HepG2 (cell line): ENCODE data around the gene RRP36. TPM values are rescaled to one million over a fixed set of nuclear protein-coding genes. Genes with fewer than 3 reads are reported as not detected.

ENCODE experiments used
- BCL6 ChIP-seq: IDR thresholded peaks from 2 replicates; pipeline ENCODE4 v1.6.1; 2016; ENCODE audit warnings: missing genetic modification reagents, missing compliant biosample characterization
- ELK4 ChIP-seq: sonication (generic); formaldehyde crosslinking; IDR thresholded peaks from 2 replicates; pipeline ENCODE4 v1.9.0; 2021; ENCODE audit warnings: missing genetic modification reagents, borderline replicate concordance
- HES4 ChIP-seq: sonication (generic); formaldehyde crosslinking; IDR thresholded peaks from 2 replicates; pipeline ENCODE4 v1.9.0; 2021; ENCODE audit warnings: mild to moderate bottlenecking, missing genetic modification reagents, borderline replicate concordance
- HOXA7 ChIP-seq: sonication (generic); formaldehyde crosslinking; IDR thresholded peaks from 2 replicates; pipeline ENCODE4 v1.8.1; 2022; ENCODE audit warnings: mild to moderate bottlenecking, missing genetic modification reagents, moderate library complexity
- IKZF4 ChIP-seq: sonication (generic); formaldehyde crosslinking; IDR thresholded peaks from 2 replicates; pipeline ENCODE4 v1.5.1; 2020; ENCODE audit warnings: borderline replicate concordance, mild to moderate bottlenecking, low read depth, missing genetic modification reagents; ENCODE audit errors: not compliant biosample characterization
- MEF2D ChIP-seq: sonication (generic); formaldehyde crosslinking; IDR thresholded peaks from 2 replicates; pipeline ENCODE4 v1.5.1; 2020; ENCODE audit warnings: mild to moderate bottlenecking, missing genetic modification reagents
- REPIN1 ChIP-seq: sonication (generic); formaldehyde crosslinking; IDR thresholded peaks from 2 replicates; pipeline ENCODE4 v1.8.0; 2022; ENCODE audit warnings: missing genetic modification reagents, low read depth, mild to moderate bottlenecking, borderline replicate concordance
- RFXAP ChIP-seq: sonication (generic); formaldehyde crosslinking; IDR thresholded peaks from 2 replicates; pipeline ENCODE4 v1.4.0; 2020; ENCODE audit warnings: missing genetic modification reagents, borderline replicate concordance
- SNRNP70 ChIP-seq: fragments of 200-400 bp; formaldehyde crosslinking; IDR thresholded peaks from 2 replicates; pipeline ENCODE4 v1.6.1; 2017; ENCODE audit warnings: mild to moderate bottlenecking, low read depth, low read length, moderate library complexity
- TEAD3 ChIP-seq: optimal IDR thresholded peaks from 2 replicates; pipeline ENCODE3; 2016; ENCODE audit warnings: borderline replicate concordance
- ZBTB3 ChIP-seq: sonication (generic); formaldehyde crosslinking; IDR thresholded peaks from 2 replicates; pipeline ENCODE4 v1.4.0; 2020; ENCODE audit warnings: low read depth, mild to moderate bottlenecking, moderate library complexity, missing genetic modification reagents, borderline replicate concordance
- ZBTB8A ChIP-seq: sonication (generic); formaldehyde crosslinking; IDR thresholded peaks from 2 replicates; pipeline ENCODE4 v1.4.0; 2020; ENCODE audit warnings: mild to moderate bottlenecking, low read depth, missing genetic modification reagents, borderline replicate concordance
- ZNF335 ChIP-seq: sonication (generic); formaldehyde crosslinking; IDR thresholded peaks from 2 replicates; pipeline ENCODE4 v1.4.0; 2020; ENCODE audit warnings: missing genetic modification reagents
- ZSCAN20 ChIP-seq: sonication (generic); formaldehyde crosslinking; IDR thresholded peaks from 2 replicates; pipeline ENCODE4 v1.4.0; 2020; ENCODE audit warnings: missing genetic modification reagents, mild to moderate bottlenecking, borderline replicate concordance
- polyA plus RNA-seq, 8 experiments: library from polyadenylated mRNA; depleted of rRNA in 3 of 8; stranded (reverse) in 7 of 8; unstranded in 1 of 8; fragments of >200 nt; fragmentation: Illumina TruSeq in 4 of 8; extraction: Trizol in 4 of 8; gene quantifications; 2 replicates each; pipeline versions ENCODE4 v1.2.1 to v1.2.3, GENCODE V29; 2011 to 2016; ENCODE audit warnings: low read depth in 4 of 8, missing spikeins in 1 of 8, mixed read lengths in 1 of 8; ENCODE audit not compliant: insufficient read depth in 1 of 8
- total RNA-seq, 5 experiments: library from RNA; depleted of rRNA; stranded (reverse); fragments of >200 nt; fragmentation: Illumina TruSeq; extraction: Trizol; gene quantifications; 2 replicates each; pipeline ENCODE4 v1.2.3, GENCODE V29; 2016; ENCODE audit warnings: low read depth in 1 of 5
- TF ChIP-seq, protein P1 (sequence below): sonication (generic); formaldehyde crosslinking; IDR thresholded peaks from 2 replicates; pipeline ENCODE4 v1.5.0; 2020; ENCODE audit warnings: missing genetic modification reagents
- TF ChIP-seq, protein P2 (sequence below): sonication (generic); formaldehyde crosslinking; IDR thresholded peaks from 2 replicates; pipeline ENCODE4 v1.4.0; 2020; ENCODE audit warnings: missing genetic modification reagents
- TF ChIP-seq, protein P3 (sequence below): sonication (generic); formaldehyde crosslinking; IDR thresholded peaks from 2 replicates; pipeline ENCODE4 v1.8.0; 2022; ENCODE audit warnings: mild to moderate bottlenecking, missing genetic modification reagents, borderline replicate concordance
- TF ChIP-seq, protein P4 (sequence below): sonication (generic); formaldehyde crosslinking; IDR thresholded peaks from 2 replicates; pipeline ENCODE4 v1.5.1; 2020; ENCODE audit warnings: mild to moderate bottlenecking, missing genetic modification reagents, moderate library complexity
- TF ChIP-seq, protein P5 (sequence below): sonication (generic); formaldehyde crosslinking; IDR thresholded peaks from 2 replicates; pipeline ENCODE4 v1.5.0; 2020; ENCODE audit warnings: missing genetic modification reagents

The RRP36 gene
- total and polyA plus RNA-seq, 2 of the 13 experiments (the other 11 are each of a cell fraction or from before 2014, with no cell fraction given): 29.5 to 144 TPM

DNA sequence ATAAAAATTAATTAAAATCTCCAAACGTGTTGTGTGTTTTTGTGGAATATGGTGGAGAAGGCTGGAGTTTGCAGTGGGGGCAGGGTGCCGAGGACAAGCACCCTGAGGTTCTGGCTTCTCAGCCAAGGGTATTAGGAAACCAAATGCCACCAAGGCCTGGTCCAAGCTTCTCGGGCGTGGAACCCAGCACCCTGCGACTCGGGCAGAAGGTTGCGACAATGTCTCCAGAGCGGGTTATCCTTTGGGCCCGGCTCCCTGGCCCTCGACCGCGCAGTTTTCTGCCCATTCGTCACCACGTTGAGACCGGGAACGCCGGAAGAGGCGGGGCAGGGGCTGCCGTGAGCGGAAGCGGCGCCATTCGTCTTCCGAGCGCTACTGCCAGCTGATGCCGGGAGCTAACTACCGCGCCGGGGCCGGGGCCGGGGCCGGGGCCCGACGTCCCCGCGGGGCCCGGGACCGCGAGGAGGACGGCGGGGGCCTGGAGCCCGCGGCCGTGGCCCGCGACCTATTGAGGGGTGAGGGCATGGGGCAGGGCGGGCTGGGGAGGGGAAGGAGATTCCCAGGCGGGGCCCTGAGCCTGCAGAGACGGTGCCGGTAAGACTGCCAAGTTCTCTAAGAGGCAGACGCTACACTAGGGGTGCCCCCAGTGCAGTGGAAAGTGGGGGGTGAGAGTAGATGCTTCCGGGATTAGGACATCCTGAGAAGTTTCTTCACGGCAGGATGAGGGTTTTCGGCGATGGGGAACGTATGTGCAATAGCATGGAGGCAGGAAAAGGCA, at the start of gene RRP36 (continued):
- TF ChIP-seq, protein P1, sequence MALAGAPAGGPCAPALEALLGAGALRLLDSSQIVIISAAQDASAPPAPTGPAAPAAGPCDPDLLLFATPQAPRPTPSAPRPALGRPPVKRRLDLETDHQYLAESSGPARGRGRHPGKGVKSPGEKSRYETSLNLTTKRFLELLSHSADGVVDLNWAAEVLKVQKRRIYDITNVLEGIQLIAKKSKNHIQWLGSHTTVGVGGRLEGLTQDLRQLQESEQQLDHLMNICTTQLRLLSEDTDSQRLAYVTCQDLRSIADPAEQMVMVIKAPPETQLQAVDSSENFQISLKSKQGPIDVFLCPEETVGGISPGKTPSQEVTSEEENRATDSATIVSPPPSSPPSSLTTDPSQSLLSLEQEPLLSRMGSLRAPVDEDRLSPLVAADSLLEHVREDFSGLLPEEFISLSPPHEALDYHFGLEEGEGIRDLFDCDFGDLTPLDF (CRISPR knock-in tag): no peak
- TF ChIP-seq SNRNP70 (no peak), RFXAP (CRISPR knock-in tag) (no peak; the same call in 1 of the 2 replicates), TEAD3 (CRISPR knock-in tag) (peak; percentile 62), HES4 (CRISPR knock-in tag) (no peak), HOXA7 (CRISPR knock-in tag) (no peak), MEF2D (CRISPR knock-in tag) (0 out of 2 replicates have a peak, but pooled peaks have one; percentile 40), REPIN1 (CRISPR knock-in tag) (no peak), ZBTB3 (no peak), ZBTB8A (CRISPR knock-in tag) (no peak), ZSCAN20 (CRISPR knock-in tag) (0 out of 2 replicates have a peak, but pooled peaks have one; percentile 25), ELK4 (CRISPR knock-in tag) (no peak), BCL6 (CRISPR knock-in tag) (no peak), IKZF4 (CRISPR knock-in tag) (peak; percentile 68), ZNF335 (CRISPR knock-in tag) (no peak)
- TF ChIP-seq, protein P2, sequence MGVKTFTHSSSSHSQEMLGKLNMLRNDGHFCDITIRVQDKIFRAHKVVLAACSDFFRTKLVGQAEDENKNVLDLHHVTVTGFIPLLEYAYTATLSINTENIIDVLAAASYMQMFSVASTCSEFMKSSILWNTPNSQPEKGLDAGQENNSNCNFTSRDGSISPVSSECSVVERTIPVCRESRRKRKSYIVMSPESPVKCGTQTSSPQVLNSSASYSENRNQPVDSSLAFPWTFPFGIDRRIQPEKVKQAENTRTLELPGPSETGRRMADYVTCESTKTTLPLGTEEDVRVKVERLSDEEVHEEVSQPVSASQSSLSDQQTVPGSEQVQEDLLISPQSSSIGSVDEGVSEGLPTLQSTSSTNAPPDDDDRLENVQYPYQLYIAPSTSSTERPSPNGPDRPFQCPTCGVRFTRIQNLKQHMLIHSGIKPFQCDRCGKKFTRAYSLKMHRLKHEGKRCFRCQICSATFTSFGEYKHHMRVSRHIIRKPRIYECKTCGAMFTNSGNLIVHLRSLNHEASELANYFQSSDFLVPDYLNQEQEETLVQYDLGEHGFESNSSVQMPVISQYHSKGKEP (CRISPR knock-in tag): no peak
- TF ChIP-seq, protein P3, sequence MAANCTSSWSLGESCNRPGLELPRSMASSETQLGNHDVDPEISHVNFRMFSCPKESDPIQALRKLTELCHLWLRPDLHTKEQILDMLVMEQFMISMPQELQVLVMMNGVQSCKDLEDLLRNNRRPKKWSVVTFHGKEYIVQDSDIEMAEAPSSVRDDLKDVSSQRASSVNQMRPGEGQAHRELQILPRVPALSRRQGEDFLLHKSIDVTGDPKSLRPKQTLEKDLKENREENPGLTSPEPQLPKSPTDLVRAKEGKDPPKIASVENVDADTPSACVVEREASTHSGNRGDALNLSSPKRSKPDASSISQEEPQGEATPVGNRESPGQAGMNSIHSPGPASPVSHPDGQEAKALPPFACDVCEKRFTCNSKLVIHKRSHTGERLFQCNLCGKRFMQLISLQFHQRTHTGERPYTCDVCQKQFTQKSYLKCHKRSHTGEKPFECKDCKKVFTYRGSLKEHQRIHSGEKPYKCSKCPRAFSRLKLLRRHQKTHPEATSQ (CRISPR knock-in tag): peak; percentile 57; the same call in 1 of the 2 replicates
- TF ChIP-seq, protein P4, sequence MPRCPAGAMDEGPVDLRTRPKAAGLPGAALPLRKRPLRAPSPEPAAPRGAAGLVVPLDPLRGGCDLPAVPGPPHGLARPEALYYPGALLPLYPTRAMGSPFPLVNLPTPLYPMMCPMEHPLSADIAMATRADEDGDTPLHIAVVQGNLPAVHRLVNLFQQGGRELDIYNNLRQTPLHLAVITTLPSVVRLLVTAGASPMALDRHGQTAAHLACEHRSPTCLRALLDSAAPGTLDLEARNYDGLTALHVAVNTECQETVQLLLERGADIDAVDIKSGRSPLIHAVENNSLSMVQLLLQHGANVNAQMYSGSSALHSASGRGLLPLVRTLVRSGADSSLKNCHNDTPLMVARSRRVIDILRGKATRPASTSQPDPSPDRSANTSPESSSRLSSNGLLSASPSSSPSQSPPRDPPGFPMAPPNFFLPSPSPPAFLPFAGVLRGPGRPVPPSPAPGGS: peak; percentile 71; the same call in 1 of the 2 replicates
- TF ChIP-seq, protein P5, sequence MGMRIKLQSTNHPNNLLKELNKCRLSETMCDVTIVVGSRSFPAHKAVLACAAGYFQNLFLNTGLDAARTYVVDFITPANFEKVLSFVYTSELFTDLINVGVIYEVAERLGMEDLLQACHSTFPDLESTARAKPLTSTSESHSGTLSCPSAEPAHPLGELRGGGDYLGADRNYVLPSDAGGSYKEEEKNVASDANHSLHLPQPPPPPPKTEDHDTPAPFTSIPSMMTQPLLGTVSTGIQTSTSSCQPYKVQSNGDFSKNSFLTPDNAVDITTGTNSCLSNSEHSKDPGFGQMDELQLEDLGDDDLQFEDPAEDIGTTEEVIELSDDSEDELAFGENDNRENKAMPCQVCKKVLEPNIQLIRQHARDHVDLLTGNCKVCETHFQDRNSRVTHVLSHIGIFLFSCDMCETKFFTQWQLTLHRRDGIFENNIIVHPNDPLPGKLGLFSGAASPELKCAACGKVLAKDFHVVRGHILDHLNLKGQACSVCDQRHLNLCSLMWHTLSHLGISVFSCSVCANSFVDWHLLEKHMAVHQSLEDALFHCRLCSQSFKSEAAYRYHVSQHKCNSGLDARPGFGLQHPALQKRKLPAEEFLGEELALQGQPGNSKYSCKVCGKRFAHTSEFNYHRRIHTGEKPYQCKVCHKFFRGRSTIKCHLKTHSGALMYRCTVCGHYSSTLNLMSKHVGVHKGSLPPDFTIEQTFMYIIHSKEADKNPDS (CRISPR knock-in tag): no peak
